Stimulated activated CD4-positive, alpha-beta T cell treated with anti-CD3 and anti-CD28 coated beads, Interleukin-2, amount 100 ng/mL, for 48 hours (primary cell): ENCODE measurements around the gene ANKIB1.
"Not testable (repeated sequence)": the region's sequence is repeated elsewhere in the genome, so short reads cannot be mapped to it uniquely, and the experiment has no call there.

Experiments used
- DNase-seq, 2 donors: peaks; one replicate each; pipeline ENCODE4 v3.0.0-alpha.2; 2020

Gene ANKIB1

DNA sequence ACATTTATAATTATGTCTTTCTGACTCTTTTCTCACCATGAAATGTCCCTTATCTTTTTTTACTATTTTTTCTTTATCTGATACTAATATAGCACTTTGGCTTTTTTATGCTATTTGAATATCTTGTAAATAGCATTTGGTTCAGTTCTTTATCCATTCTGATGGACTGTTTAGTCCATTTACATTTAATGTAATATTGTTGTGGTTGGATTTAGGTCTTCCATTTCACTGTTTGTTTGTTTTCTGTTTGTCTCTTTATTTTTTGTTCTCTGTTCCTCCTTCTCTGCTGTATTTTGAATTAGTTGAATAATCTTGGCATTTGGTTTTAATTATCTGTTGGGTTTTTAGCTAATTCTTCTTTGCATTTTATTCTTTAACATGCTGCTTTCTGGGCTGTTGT lies 89.8 kb downstream of the ANKIB1 start:
- DNase-seq = no peak

DNA sequence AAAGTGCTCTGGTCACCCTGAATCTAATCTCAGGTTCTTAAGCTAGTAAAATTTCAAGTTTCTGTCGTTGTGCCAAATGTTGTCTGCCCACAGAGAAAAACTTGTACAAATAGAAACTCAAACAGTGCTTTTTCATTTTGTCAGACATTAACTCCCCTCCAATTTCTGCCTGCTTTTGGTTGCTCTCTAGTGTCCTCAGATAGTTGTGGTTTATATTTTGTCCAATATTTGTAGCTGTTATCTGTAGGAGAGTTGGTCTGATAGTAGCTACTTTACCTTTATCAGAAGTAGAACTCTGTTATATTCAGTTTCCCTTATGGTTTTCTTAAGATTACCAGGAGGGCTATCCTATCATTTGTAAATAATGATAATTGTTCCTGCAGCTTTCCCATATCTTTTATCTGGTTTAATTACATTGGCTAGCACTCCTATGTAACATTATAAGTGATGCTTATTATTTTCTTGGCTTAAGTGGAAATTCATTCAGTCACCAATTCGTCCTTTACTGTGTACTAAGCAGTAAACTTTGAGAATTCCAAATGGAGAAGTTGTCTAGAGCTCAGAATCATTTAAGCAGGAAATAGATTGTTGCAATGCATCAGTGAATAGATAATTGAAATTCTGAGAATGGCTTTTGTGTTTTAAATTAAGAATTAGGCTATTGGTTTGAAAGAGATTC lies 91.0 kb downstream of the ANKIB1 start:
- no peak for DNase-seq

DNA sequence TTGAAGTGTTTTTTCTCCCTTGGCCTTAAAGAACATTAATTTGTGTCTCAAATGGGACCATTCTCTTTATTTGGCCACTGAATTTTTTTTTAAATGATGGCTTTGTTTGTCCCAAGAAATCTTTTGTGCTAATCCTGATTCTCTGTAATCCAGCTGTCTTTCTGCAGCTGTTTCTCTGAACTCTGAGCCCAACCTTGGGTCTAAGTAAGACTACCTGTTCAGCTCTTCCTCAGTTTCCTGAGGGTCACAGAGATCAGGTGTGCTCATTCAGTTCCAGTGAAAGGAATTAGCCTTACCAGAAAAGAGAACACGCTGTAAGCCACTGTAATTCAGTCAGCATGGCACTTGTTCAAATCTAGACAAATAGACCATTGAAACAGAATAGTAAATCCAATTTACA lies 94.2 kb downstream of the ANKIB1 start:
- DNase-seq = no peak

DNA sequence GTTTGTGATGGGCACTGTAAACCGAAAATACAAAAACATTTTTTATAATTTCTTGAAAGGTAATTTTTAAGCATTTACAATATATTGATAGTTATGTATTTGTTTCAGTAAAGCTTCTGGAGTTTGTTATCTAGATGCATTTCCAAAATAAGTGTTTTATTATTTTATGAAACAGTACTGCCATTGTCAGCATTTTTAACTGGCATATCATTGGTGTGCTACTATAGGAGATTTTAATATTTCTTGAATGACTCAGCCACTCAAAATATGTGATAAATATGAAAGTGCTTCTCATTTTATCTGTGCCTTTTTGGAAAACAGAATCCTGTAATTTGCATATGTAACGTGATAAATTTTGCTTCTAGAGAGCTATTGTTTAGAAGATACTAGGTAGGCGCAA lies 97.9 kb downstream of the ANKIB1 start:
- no peak for DNase-seq

DNA sequence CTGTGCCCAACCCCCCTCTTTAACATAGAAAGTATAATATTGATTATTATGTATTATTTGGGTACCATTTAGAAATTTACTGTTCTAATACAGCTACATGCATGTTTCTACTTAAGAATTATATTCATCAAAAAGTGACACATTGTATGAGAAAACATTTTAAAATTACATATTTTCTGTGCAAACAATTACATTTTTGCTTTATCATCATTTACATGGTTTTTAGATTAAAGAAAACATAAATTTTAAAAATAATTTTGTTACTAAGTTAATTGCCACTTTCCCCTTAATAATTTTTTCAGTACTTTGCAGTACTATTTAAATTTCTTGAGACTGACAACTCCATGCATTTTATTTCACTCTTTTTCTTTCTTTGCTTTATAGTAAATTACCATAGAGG lies 106.2 kb downstream of the ANKIB1 start:
- no peak for DNase-seq

DNA sequence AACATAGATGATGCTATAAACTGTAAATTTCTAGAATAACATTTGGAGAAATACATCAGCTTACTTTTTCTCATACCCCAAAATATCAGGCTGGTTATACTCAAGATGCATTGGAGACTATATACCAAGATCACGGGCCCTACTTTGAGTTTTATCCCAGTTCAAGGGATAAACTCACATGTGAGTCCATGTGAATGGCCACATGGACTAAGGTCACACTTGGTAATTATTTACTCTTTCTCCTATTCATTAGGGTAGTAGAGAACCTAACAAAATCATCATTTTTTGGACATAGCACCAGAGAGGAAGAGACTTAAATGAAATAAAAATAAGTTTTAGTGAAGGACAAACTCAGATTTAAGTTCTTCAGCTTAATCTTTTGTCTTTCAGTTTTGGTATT lies 108.4 kb downstream of the ANKIB1 start:
- no peak for DNase-seq

DNA sequence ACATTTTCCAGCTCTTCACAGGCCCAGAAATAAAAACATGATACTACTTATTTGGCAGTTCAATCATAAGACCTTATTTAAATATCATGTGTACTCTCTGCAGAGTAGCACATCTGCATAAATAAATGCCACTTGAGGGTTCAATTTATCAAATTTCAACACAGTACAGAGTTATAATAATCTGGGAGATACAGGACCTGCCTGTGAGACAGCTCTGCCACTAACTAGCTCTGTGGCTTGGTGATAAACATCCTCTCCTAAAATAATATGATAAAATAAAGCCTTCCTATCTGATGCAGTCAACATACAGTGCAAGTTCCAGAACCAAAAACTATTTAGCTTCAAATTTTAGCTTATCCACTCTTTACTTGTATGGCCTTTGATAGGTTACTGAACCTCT lies 110.6 kb downstream of the ANKIB1 start:
- no peak for DNase-seq

DNA sequence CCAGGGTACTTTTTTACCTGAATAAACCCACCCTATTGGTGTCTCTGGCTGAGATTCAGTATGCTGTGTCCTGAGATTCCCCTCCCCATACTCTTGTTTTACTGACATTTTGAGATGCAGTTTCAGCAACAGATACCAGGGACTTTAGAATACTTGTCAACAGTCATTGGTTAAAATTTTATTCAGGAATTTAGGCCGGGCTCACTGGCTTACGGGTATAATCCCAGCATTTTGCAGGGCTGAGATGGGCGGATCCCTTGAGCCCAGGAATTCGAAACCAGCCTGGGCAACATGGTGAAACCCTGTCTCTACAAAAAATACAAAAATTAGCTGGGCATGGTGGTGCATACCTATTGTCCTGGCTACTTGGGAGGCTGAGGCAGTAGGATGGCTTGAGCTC lies 111.5 kb downstream of the ANKIB1 start:
- DNase-seq = no peak

DNA sequence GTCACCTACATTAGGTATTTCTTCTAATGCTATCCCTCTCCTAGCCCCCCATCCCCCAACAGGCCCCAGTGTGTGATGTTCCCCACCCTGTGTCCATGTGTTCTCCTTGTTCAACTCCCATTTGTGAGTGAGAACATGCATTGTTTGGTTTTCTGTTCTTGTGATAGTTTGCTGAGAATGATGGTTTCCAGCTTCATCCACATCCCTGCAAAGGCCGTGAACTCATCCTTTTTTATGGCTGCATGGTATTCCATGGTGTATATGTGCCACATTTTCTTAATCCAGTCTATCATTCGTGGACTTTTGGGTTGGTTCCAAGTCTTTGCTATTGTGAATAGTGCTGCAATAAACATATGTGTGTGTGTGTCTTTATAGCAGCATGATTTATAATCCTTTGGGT lies 113.4 kb downstream of the ANKIB1 start:
- not testable (repeated sequence) for DNase-seq

DNA sequence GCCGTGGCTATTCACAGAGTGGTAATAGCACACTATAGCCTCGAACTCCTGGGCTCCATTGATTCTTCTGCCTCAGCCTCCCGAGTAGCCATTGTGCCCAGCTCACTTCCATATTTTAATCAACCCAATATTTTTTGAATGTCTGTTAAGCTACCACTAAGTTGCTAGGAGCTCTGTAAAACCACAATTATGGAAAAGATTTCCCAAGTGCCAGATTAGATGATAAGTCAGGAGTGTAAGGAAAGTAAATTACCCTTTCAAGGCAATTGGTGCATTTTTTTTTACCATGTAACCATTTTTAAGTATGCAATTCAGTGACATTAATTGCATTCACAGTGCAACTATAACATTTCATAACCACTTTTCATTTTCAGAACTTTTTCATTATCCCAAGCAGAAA lies 114.0 kb downstream of the ANKIB1 start:
- no peak for DNase-seq

DNA sequence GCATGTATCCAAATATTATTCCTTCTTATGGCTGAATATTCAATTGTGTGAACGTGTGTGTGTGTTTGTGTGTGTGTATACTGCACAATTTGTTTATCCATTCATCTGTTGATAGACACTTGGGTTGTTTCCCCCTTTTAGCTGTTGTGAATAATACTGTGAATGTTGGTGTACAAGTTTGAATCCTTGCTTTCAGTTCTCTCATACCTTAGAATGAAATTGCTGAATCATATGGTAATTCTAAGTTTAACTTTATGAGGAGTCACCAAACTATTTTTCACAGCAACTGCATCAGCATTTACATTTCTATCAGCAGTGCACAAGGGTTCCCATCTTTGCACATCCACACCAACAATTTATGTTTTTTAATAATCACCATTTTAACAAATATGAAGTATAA lies 114.6 kb downstream of the ANKIB1 start:
- DNase-seq = no peak

DNA sequence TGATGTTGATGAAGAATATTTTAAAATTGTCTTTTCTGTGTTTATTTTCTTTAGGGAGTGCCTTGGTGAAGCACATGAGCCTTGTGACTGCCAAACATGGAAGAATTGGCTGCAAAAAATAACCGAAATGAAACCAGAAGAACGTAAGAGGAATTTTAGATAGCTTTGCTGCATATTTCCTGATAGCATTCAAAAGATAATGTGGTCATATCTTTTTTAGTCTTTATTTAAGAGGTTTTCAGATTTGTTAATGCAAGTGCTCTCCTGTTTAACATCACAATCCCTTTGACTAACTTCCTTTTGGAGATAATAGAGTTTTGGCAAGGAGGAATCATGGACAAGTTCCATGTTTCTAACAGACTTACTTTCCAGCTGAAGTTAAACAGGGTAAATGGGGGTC lies 116.4 kb downstream of the ANKIB1 start:
- DNase-seq = no peak

DNA sequence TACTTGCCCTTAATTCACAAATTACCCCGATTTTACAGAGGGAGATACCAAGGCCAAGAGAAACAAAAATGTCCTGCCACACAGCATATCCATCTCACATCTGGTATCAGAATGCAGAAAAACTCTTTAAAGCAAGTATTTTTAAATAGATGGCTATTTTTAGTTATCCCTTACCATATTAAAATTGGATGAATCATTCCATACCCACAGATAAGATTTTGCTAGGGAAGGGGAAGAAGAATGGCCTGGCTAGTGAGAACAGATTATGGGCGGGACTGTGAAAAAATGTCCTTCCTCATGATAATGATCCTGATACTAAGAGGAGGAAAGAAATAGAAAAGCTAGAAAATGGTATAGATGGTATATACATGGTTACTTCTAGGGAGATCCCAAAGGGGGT lies 121.0 kb downstream of the ANKIB1 start:
- no peak for DNase-seq

DNA sequence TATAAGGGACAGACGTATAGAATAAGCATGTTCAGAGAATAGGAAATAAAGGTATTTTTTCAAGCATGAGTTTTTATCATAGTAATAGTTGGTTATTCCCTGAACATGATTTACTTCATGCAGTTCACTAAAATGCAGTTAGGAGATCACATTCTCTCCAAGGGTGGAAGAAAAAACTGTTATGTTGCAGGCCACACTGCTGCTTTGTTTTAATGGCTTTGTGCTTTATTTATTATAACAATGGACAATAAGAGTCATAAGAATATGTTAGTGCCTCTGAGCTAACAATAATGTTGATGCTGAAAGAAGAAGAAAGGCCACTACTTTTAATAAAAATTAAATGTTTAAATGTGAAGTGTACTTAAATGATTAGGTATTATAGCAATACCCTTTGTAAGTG lies 123.0 kb downstream of the ANKIB1 start:
- no peak for DNase-seq

DNA sequence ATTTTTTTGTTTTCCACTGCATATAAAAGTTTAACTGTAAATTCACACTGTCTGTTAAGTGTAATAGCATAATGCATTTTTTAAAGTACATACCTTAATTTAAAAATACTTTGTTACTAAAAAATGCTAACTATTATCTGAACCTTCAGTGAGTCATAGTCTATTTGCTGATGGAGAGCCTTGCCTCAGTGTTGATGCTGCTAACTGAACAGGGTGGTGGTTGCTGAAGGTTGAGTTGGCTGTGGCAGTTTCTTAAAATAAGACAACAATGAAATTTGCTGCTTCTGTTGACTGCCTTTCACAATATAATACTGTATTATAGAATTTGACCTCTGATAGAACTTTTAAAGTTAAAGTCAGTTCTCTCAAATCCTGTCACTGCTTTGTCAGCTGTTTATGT lies 129.2 kb downstream of the ANKIB1 start:
- no peak for DNase-seq

DNA sequence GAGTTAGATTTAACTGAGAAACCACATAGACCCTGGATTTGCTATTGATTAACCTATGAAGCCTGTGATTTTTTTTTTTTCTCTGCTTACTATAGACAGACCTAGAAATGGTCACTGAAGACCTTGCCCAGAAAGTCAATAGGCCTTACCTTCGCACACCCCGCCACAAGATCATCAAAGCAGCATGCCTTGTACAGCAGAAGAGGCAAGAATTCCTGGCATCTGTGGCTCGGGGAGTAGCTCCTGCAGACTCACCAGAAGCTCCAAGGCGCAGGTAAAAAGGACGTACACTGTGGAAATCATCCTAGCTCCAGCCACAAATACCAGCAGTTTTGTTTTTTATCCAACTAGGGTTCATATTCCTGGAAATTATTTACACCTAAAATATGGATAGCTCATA lies 145.3 kb downstream of the ANKIB1 start:
- DNase-seq = no peak

DNA sequence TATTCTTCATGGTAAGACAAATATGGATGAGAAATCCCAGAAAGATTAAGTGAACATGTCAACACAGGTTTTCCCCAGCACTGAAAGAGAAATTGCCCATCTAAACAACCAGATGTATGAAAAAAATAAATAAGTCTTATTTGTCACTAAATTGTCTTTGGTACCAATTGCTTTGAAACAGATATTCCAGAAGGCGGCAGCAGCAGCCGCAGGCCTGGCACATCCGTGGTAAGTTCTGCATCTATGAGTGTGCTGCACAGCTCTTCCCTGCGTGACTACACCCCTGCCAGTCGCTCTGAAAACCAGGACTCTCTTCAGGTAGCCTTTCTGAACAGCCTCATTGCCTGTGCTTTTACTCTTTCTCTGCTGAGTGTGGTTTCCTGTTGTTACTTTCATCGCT lies 151.8 kb downstream of the ANKIB1 start:
- DNase-seq = no peak

DNA sequence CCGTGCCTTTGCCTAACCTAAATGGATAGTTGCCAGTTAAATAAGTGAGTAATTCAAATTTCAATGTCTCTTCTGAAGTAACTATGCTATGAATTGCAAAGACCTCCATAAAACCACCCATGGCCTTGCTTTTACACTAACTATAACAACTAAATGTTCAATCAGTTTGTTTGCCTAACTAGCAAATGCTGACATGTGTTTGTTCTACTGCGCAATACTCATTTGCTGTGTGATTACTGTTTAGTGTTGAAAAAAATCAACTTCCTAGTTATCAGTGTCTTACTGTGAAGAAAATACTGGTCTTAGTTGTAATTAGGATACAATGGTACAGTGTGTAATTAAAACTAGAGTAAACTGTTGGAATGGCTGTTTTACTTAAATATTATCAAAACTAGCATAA lies 154.2 kb downstream of the ANKIB1 start:
- DNase-seq = no peak

DNA sequence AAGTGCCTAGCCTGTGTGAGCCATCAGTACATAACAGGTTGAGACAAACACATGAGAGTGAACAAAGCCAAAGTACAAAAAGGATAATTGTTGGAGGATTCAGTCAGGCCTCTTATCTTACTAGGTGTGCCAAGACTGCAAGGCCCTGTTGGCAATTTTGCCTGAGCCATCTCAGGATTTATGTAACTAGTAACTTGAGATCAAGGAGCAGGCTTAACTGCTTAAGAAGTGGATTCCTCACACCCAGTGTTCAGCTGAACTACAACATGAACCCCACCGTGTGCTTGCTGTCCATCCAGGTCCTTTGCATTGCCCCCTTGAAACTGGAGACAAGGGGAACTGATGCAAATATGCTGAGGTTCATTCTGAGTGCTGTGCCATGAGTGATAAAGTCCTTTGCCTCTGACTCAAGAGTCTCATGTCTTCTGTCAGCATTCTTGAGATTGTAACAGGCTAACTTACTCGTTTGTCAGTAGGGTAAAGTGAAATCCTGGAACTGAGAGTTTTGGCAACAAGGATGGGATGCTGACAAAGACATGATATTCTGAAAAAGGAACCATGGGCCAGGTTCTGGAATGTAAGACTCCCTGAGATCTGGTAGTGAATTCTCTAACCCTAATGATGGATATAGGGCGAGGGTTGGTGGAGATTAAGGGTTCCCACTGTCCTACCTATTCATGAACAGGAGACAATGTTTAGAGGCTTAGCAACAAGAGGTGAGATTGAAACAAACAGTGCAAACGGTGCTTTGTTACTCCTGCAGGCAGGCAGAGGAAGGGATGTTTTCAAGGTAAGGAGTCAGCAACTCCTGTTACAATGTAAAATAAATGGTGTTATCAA lies 157.4 kb downstream of the ANKIB1 start:
- DNase-seq = no peak

DNA sequence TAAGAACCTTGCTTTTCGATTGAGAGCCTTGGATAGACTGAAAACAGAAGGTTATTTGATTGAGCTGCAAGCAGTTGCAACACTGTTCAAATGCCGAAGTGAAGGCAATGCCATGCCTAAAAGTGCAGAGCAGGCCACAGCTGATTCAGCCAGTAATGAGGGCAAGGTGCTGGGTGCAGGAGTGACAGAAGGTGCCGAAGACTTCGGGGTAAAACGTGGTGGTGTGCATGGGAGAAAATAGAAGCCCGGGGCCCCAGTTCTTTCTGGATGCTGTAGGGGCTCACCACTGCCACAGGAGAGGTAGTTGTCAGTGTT lies 157.9 kb downstream of the ANKIB1 start:
- no peak for DNase-seq

DNA sequence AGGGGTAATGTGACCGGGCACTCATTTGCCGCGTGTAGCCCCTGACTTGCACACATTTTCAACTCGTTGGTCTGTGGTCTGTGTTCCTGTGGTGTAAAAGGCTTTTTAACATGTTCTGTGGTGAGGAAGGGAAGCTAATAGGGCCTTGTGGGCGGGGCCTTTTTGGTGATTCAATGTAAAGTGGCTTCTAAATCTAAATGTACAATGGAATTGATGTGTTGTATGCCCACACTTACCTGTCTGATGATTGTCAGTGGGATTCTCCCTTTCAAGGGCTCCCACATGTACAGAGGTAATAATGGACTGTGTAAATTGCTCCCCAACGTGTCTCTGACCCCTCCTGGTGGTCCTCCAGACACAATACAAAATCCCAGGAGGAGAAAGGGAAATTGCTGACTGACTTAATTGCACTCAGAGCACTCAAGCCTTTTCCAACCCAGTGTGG lies 158.4 kb downstream of the ANKIB1 start:
- DNase-seq = peak; percentile 15 to 22

DNA sequence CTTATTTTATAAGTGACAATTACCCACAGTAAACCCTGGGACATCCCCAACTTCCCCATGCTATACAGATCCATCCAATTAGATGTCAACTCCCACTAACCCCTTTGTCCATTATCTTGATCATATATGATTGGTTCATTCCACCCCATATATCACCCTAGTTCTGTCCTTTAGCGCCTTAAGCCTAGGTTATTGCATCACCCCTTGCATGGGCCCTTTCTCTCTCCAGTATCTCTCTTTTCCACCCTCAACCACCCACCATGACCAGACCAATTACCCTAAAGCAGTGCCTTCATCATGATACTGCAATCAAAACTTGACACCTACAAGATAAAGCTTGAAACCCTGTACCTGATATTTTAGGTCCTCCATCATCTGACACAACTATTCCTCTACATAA lies 163.6 kb downstream of the ANKIB1 start:
- no peak for DNase-seq

DNA sequence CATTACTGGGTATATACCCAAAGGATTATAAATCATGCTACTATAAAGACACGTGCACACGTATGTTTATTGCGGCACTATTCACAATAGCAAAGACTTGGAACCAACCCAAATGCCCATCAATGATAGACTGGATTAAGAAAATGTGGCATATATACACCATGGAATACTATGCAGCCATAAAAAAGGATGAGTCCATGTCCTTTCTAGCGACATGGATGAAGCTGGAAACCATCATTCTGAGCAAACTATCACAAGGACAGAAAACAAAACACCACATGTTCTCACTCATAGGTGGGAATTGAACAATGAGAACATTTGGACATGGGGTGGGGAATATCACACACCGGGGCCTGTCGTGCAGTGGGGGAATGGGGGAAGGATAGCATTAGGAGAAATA lies 164.4 kb downstream of the ANKIB1 start:
- DNase-seq = not testable (repeated sequence)

DNA sequence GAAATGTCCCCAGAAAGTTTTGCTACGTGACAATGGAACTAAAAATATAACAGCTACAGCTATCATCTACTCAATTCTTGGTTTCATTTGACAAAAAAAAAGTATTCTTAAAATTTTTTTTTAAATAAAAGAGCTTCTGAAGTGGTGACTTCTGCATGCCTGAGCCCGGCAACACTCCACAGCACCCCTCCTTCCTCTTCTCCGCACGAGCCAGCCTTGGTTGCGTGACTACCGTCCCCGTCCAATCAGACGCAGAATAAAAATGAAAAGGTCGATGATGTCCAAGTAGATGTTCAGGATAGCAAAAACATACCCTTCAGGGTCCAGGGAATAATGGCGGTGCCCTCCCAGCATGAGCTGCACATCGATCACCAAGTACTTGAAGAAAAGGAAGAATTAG lies 167.0 kb downstream of the ANKIB1 start:
- no peak for DNase-seq

DNA sequence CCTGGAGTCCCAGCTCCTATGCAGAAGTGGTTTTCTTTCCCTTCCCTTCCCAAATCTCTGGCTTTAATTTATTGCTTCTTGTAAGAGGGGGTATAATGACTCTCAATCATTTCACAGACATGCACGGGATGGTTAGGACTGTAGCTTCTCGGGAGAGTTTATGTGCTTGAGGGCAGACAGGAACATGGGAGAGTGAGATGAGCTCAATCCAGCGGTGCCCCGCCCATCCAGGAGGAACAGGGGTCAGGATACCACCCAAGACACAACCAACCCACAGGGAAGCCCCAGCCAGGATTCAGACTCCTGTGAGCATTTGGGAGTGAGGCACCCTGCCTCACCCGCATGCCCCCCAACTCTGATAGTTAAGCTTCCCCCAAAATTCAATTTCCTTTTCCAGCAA lies 167.8 kb downstream of the ANKIB1 start:
- DNase-seq = no peak
